Activated CD8-positive, alpha-beta memory T cell treated with anti-CD3 and anti-CD28 coated beads, Interleukin-2, amount 50 U/mL, for 1 hour (primary cell): Measurements from ENCODE around the gene RADIL.

ENCODE experiments used
- DNase-seq: peaks from one replicate; pipeline ENCODE4 v3.0.0-alpha.2; 2020; ENCODE audit errors: extremely low read depth

Gene RADIL

GRCh38 chr7:4775250-4775847, 108.2 kb downstream of the RADIL start, which contains the start of gene AP5Z1:
Gene AP5Z1 (plus strand): TSS chr7:4775623. CDS start chr7:4775716, 93 bp downstream.
- DNase-seq, result peak; percentile 84

- no peak for DNase-seq
Measured at GRCh38 chr7:4774658-4775249, 108.8 kb downstream of the RADIL start.

DNA sequence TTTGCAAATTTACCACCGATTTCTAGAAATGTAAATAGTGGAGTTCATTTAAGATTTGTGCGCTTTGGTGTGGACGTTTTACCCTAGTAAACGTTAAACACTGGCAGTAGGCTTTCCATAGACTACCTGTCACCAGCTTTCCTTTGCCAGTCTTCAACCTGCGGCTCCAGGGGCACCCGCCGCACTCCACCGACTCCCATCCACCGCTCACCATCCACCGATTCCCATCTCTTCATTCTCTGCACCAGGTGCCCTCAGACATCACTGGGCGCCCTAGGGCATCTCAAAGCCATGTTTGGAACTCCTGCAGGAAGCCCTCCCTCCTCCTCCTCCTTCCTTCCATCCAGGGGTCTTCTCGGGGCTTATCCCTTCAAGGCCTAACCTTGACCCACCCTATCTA, 109.5 kb downstream of the RADIL start:
- no peak for DNase-seq

DNA sequence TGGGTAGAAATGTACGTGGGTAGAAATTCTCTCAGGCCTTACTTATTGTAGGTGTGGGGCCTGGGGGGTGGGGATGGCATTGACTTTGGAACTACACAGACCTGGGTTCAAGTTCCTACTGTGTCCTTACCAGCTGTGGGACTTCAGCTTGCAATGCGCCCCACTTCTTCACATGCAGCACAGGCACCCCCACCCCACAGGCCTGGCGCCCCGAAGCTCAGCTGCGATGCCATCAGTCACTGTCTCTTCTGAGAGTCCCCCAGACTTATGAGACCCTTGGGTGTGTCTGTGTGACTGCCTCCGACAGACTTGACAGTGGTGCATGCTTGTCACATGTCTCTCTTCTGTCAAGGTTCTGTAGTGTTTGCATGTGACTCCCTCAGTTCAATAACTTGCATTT, 111.2 kb downstream of the RADIL start:
- no peak for DNase-seq

DNA sequence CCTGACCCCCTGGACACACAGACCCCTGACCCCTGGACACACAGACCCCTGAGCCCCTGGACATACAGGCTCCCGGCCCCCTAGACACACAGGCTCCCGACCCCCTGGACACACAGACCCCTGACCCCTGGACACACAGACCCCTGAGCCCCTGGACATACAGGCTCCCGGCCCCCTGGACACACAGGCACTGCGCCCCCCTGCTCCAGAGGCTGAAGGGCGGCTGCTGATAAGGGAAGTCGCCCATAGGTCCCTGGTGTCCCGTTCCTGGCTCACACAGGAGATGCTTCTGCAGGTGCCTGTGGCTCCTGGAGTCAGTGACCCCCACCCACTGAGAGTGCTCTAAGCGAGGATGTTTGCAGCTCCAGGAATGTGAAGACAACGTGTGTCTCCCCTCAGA, 111.8 kb downstream of the RADIL start:
- DNase-seq, result no peak

GRCh38 chr7:4770886-4771285, 112.6 kb downstream of the RADIL start:
- no peak for DNase-seq

- DNase-seq, result no peak
Measured at GRCh38 chr7:4769761-4770160, 113.8 kb downstream of the RADIL start.

DNA sequence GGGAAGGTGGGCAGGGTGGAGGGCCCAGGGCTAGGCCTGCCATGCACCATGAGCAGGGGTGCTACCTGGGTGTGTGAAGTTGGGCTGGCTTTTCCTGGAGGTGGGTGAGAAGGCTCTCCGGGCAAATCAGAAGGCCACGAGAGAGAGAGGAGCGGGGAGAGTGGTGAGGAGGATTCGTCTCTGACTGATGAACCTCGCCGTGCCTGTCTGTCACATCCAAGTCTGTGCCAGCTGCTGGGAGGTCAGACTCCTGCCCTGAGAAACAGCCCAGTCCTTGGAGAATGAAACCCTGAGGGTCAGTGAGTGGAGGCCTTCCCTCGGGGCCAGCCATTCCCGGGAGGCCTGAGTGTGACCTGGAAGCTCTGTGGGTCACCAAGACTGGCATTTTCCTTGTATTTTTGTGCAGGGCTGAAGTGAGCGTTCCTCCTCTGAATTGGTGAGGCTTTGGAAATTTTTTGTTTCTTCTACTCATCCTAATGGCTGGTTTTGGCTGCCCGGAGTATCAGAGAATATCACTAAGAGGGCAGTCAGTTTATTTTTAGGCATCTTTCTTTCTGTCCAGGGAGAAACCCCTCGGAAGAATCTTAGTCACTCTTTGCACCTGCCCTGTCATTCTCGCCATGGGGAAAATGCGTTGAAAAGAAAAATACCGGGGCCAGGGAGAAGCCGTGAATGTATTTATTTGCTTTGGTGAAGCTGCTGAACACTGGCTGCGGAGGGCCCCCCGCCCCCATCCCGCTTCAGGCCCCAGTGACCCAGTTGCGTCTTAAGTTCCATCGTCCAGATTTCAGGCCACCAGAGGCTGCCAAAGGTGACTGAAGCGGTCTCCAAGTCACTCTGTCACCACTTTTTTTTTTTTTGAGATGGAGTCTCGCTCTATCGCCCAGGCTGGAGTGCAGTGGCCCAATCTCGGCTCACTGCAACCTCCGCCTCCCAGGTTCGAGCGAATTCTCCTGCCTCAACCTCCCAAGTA, 114.6 kb downstream of the RADIL start:
- DNase-seq, result no peak

DNA sequence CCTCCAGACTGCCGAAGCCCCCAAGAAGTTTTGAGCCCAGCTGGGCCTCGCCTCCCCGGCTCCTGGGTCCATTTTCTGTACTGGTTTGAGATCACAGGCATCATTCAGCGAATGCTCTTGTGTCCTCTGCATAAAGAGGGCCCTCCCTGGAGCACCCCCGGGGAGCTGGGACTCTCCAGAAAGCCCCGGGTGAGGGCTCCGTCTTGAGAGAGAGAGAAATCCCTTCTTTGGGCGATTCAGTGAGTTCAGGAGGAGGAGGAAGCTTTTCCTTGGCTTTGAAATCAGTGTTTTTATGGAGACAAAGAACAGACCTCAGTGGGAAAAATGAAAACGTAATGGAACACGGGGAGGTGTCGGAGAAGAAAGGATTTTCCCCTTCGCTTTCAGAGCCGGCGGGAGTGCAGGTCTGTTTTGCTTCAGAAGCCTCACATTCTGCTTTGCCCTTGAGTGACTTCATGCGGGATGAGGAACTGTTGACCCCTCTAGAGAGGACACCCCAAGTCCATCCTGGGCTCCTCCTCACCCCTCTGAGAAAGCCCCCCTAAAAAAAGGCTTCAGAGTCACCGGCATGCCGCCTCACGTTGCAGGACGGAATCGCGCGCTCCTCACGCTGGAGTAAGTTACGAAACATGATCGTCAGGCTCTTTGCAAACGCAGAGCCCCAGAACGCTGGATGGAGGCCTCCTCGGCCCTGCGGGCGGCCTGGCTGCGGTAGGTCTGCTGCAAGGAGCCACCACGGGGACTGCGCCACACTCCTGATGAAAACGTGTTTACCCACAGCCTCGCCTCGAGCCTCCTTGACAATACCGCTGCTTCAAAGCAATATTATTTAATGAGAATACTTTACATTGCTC, 116.6 kb downstream of the RADIL start:
- no peak for DNase-seq

DNA sequence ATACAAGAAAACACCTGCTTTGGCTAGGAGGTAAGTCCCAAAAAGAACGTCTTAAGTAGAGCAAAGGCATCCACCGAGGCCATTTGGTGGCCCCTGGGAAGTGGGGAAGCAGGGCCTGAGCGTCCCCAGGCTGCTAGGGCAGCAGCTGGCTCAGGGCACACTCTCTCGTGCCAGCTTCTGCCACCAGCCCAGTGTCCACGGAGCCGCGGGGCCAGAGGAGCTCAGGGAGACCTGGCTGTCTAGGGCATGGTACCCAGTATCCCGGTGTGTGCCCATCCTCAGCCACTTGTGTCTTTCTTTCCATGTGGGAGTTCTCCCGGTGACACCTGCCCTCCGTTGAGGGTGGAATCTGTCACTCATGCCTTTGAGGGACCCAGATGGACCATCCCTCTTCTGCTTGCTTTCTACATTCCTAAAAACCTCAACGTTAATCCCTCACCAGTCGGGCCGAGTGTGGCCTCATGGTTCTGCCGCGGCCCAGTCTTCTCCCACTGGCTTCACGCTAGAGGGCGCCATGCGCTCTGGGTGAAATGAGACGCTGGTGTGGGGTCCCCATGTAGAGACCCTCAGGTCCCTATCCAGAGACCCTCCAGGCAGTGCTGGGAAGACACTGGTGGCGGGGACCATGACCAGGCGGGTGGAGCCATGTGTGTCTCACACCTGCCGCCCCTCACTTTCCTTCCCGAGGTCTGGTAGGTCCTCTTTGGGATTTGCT, 117.6 kb downstream of the RADIL start:
- DNase-seq, result no peak

DNA sequence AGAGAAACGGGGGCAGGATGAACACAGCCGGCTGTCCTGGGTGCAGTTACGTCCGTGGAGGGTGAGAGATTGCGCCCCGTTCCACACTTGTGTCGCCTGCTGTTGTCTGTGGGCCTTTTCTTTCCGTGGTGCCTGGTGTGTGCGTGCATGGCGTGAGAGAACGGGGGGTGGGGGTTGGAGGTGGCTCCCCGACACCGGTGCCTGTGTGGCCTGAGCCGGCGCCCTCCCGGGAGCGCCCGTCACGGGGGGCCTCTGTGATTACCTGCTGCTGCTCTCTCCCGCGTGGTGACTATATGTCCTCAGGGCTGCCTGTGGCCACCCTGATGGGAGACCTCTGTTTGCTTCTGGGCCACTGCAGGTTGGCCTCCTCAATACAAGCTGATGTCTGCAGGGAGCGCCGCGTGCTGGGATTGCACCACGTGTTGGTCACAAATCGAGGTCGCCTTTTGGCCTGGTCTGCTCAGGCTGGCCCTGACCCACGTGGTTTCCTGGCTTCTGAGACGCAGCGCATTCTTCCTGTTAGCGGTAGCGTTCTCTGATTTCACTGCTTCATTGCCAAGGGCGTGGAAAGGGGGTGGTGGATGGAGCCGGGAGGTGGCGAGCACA, 119.0 kb downstream of the RADIL start:
- DNase-seq, result no peak

GRCh38 chr7:4763794-4764185, 119.7 kb downstream of the RADIL start:
- no peak for DNase-seq

GRCh38 chr7:4763091-4763793, 120.3 kb downstream of the RADIL start:
- no peak for DNase-seq

DNA sequence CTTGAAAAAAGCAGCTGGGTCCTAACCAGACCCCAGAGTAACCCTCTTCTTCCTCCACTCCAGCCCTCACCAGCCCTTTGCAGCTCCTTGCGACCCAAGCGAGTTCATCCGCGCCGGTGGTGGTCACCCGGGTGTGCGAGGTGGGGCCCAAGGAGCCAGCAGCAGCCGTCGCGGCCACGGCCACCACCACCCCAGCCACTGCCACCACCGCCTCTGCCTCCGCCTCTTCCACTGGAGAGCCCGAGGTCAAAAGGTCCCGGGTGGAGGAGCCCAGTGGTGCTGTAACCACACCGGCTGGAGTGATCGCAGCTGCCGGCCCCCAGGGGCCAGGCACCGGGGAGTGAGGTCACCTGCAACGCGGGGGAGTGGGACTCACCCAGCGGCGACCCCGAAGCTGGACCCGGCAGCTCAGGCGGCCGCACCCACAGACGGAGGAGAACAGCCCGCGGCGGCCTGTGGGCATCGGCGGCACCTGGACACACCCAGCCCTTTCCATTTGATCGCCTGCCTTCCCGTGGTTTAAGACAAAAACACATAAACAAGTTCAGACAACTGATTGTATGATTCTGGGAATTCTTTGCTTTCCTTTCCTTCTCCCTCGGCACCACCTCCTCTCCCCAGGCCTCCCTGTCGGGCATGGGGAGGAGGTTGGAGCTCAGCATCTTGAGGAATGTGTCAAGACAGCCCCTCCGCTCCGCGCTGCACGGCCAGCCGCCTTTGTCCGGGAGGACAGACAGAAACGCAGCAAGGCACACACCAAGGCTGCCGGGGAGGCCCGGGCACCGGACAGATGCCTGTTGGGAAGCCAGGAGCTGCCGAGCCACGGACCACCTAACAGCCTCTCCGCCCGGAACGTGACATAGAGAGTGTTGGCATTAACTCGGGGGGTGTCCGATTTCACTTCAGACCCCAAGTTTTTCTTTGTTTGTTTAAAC, 121.1 kb downstream of the RADIL start:
- no peak for DNase-seq

DNA sequence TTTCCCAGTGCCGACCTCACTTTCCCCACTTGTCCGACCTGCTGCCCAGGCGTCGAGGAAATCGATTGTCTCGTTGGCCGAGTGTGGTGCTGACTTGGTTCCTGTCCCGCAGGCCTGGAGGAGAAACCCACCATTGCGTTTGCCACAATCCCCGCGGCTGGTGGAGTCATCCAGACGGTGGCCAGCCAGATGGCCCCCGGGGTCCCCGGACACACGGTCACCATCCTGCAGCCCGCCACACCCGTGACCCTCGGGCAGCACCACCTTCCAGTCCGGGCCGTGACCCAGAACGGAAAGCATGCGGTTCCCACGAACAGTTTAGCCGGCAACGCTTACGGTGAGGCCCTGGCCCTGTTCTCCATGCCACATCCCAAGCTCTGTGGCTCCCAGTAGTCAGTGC, 122.6 kb downstream of the RADIL start:
- DNase-seq, result no peak

- no peak for DNase-seq
Measured at GRCh38 chr7:4759211-4759610, 124.3 kb downstream of the RADIL start.

DNA sequence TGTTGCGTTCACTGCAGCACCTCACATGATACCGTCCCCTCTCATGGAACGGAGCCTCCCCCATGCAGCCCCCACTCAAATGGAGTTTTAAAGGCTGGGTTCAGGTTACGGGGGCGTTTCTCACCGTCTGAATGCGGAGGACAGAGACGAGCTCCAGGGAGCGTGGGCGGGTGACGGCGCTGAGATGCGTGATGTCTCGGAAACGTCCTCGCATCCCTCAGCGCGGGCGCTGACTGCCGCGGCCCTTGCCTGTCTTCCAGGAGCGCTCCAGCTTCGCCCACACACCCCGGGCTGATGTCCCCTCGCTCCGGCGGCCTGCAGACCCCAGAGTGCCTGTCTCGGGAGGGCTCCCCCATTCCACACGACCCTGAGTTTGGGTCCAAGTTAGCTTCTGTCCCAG, 124.7 kb downstream of the RADIL start:
- no peak for DNase-seq

DNA sequence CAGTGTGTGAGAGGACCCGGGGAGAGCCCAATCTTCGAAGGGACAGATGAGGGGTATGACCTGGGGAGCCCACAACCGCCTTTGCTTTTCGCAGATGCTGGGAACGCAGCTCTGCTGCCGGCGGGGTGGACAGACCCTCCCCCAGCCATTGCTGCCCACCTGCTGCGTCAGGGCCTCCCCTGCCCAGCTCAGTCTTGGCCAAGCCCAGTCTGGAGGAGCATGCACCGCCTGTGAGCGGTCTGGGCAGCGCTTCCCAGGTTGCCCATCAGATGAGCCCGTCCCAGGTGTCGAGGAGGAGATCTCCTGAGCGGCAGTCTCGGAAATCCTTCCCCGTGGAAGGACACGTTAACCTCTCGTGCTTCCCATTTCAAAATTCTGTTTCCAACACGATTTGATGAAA, 125.4 kb downstream of the RADIL start:
- DNase-seq, result no peak

DNA sequence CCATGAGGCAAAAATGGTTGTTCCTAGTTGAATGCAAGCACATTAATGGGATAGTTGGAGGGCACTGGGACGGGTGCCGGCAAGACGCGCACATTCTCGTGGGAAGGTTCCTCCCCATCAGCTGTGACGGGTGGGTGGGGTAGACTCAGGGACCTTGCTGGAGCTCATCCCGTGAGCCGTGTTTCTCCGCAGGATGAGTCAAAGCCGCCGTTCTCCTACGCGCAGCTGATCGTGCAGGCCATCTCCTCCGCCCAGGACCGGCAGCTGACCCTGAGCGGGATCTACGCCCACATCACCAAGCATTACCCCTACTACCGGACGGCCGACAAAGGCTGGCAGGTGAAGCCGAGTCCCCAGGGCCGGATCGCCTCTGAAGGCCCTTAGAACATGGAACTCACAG, 128.5 kb downstream of the RADIL start:
- DNase-seq, result no peak
